ENCODE data around the gene PARD3.

GRCh38 chr10:34121125-34121753 lies 693.9 kb downstream of the PARD3 start:
- no peak for TF ChIP-seq CTCF (IDR thresholded peaks at IDR 0.05)
- TF ChIP-seq POLR2A (IDR thresholded peaks at IDR 0.05), result no peak

Measured in Peyer's patch (tissue), 4 donors.